B cell (primary cell): ENCODE results near the gene RIN2. TPM values are rescaled to one million over a fixed set of nuclear protein-coding genes. Genes with fewer than 3 reads are reported as not detected.

Experiments used
- ATAC-seq: fragments of 200-7000 bp; cut with Tn5 transposase; one replicate; pipeline ENCODE4 v1.10.0; 2021; ENCODE audit warnings: low read depth, mild to moderate bottlenecking, moderate number of reproducible peaks, moderate library complexity
- CTCF ChIA-PET: fragments of 350-600 bp; sonication (Branson Sonifier 250); formaldehyde crosslinking; loops from one replicate; lab custom pipeline; 2021; ENCODE audit warnings: antibody characterized with exemption, inconsistent platforms; lab: Charles Lee
- POLR2A ChIA-PET: fragments of 350-600 bp; sonication (Branson Sonifier 250); formaldehyde crosslinking; loops from one replicate; lab custom pipeline; 2021; ENCODE audit warnings: antibody characterized with exemption; lab: Charles Lee
- DNase-seq: peaks from one replicate; pipeline ENCODE4 v3.0.0; 2013
- H2AFZ ChIP-seq: 2 replicates; pipeline ENCODE4 v1.6.1; 2012; ENCODE audit warnings: mild to moderate bottlenecking, low read depth, low read length; ENCODE audit not compliant: insufficient read depth, poor library complexity, severe bottlenecking
- H3K27ac ChIP-seq, 2 donors: 1 replicate in 1 of 2; 2 replicates in 1 of 2; pipeline ENCODE4 v1.5.1; 2012 to 2013; ENCODE audit warnings: low read length in 2 of 2, mild to moderate bottlenecking in 2 of 2, moderate library complexity in 1 of 2
- H3K27me3 ChIP-seq, 4 experiments: fragments of 200-600 bp in 1 of 4; sonication (generic) in 1 of 4; replicated peaks in 1 of 4; 1 replicate in 2 of 4; 2 replicates in 2 of 4; pipeline versions ENCODE4 v1.6.1 to v1.7.0; 2013 to 2016; ENCODE audit warnings: low read length in 3 of 4, mild to moderate bottlenecking in 2 of 4, mixed read lengths in 1 of 4, moderate library complexity in 1 of 4; ENCODE audit not compliant: insufficient read depth in 4 of 4, control insufficient read depth in 3 of 4; ENCODE audit errors: control extremely low read depth in 1 of 4
- H3K36me3 ChIP-seq, 2 experiments: replicated peaks in 1 of 2; 1 replicate in 1 of 2; 2 replicates in 1 of 2; pipeline versions ENCODE4 v1.6.1 to v1.7.1; 2013; ENCODE audit warnings: low read length in 1 of 2; ENCODE audit not compliant: insufficient read depth in 2 of 2, control insufficient read depth in 1 of 2; ENCODE audit errors: control extremely low read depth in 1 of 2, extremely low read depth in 1 of 2
- H3K4me1 ChIP-seq, 2 donors: fragments of 200-600 bp in 1 of 2; sonication (generic) in 1 of 2; 1 replicate in 1 of 2; 2 replicates in 1 of 2; pipeline versions ENCODE4 v1.5.1 to v1.6.1; 2013 to 2017; ENCODE audit warnings: low read length in 2 of 2; ENCODE audit not compliant: control insufficient read depth in 2 of 2, insufficient read depth in 2 of 2
- H3K4me2 ChIP-seq: replicated peaks from 2 replicates; pipeline ENCODE3; 2012; ENCODE audit warnings: mild to moderate bottlenecking, low read depth, low read length; ENCODE audit not compliant: poor library complexity, severe bottlenecking
- H3K4me3 ChIP-seq, 5 experiments: fragments of 200-600 bp in 1 of 5; sonication (generic) in 1 of 5; 1 replicate in 3 of 5; 2 replicates in 2 of 5; pipeline versions ENCODE4 v1.5.1 to v1.7.0; 2011 to 2016; ENCODE audit warnings: low read length in 4 of 5, mild to moderate bottlenecking in 4 of 5, low read depth in 2 of 5, control low read depth in 1 of 5, moderate library complexity in 1 of 5; ENCODE audit not compliant: insufficient read depth in 1 of 5; ENCODE audit errors: control extremely low read depth in 1 of 5, extremely low read depth in 1 of 5
- H3K79me2 ChIP-seq: fragments of 200-600 bp; sonication (generic); one replicate; pipeline ENCODE4 v1.6.0; 2016; ENCODE audit warnings: low read length; ENCODE audit not compliant: control insufficient read depth, insufficient read depth
- H3K9ac ChIP-seq: fragments of 200-600 bp; sonication (generic); 2 replicates; pipeline ENCODE4 v1.6.1; 2017; ENCODE audit warnings: mild to moderate bottlenecking, low read length, moderate library complexity
- H3K9me3 ChIP-seq, 3 donors: one replicate each; pipeline versions ENCODE4 v1.6.1 to v1.7.1; 2013; ENCODE audit warnings: low read length in 2 of 3; ENCODE audit not compliant: control insufficient read depth in 2 of 3, insufficient read depth in 1 of 3; ENCODE audit errors: control extremely low read depth in 1 of 3
- H4K20me1 ChIP-seq: 2 replicates; pipeline ENCODE4 v1.6.0; 2012; ENCODE audit warnings: mild to moderate bottlenecking, low read length; ENCODE audit not compliant: insufficient read depth, control insufficient read depth, poor library complexity, severe bottlenecking
- H3K27ac Mint-ChIP-seq: one replicate; pipeline ENCODE4 v1.8.0; 2021; ENCODE audit warnings: mixed read lengths
- H3K27me3 Mint-ChIP-seq: one replicate; pipeline ENCODE4 v1.8.0; 2021; ENCODE audit warnings: mixed read lengths
- H3K4me1 Mint-ChIP-seq: one replicate; pipeline ENCODE4 v1.8.0; 2021; ENCODE audit warnings: mixed read lengths
- H3K4me3 Mint-ChIP-seq: one replicate; pipeline ENCODE4 v1.8.0; 2021; ENCODE audit warnings: mixed read lengths
- H3K9me3 Mint-ChIP-seq: one replicate; pipeline ENCODE4 v1.8.0; 2022; ENCODE audit warnings: mixed read lengths; ENCODE audit not compliant: insufficient read depth
- EZH2 ChIP-seq: IDR thresholded peaks from 2 replicates; pipeline ENCODE4 v1.6.1; 2012; ENCODE audit warnings: borderline replicate concordance, low read depth, mild to moderate bottlenecking, moderate library complexity, low read length; ENCODE audit not compliant: insufficient read depth, poor library complexity, severe bottlenecking
- WGBS: methylation state at CpG from one replicate; pipeline ENCODE4 v1.1.5; 2013; ENCODE audit warnings: missing lambda C conversion rate; ENCODE audit not compliant: insufficient coverage; 5-methylcytosine and 5-hydroxymethylcytosine counted together
- intact Hi-C: fragments of 100-400 bp; cut with micrococcal nuclease; formaldehyde crosslinking; loops from one replicate; pipeline ENCODE4 v1.10.0; 2022
- polyA plus RNA-seq: library from polyadenylated mRNA; depleted of rRNA; stranded (reverse); fragments of >200 nt; gene quantifications from 2 replicates; pipeline ENCODE4 v1.2.3, GENCODE V29; 2012
- total RNA-seq, 2 donors: library from RNA; stranded (reverse); fragments of 120-200 nt in 1 of 2; gene quantifications; 1 replicate in 1 of 2; 2 replicates in 1 of 2; pipeline versions ENCODE4 v1.2.3 to v1.2.4, GENCODE V29; 2013 to 2022
- TF ChIP-seq, protein P1 (sequence below): fragments of 200-600 bp; IDR thresholded peaks from one replicate; pipeline ENCODE4 v1.8.0; 2022; ENCODE audit warnings: antibody characterized with exemption, mild to moderate bottlenecking

RIN2 gene
- total and polyA plus RNA-seq, 2 donors (not counting 1 experiment from before 2014, with no cell fraction given) = 0.15 to 0.32 TPM

DNA sequence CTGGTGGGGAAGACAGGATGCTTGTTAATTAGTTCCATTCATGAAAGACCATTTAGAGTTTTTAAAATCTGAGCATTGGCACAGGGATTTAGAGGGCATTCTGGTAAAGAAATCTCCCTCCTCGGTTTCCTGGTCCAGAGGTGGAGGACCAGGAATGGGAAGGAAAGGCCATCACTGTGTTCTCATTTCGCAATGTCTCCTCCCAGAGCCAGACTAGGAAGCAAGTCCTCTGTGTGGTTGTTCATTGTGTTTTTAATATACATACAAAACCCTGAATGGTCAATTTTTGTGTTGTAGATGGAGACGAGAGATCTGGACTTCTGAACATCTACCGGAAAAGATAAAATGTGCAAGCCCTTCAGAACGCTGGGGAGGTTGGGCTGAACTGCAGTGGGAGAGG is 41.3 kb downstream of the RIN2 start:
- Mint-ChIP-seq H3K27me3 (no peaks in the 10 kb centered on the region), H3K27ac (no peak overlapping the region), H3K4me3 (no peak overlapping the region), H3K9me3 (no peaks in the 10 kb centered on the region), H3K4me1 (peaks cover 7% of the 10 kb centered on the region)
- no peaks in the 10 kb centered on the region for H4K20me1 ChIP-seq
- H3K79me2 ChIP-seq = no peaks in the 10 kb centered on the region
- CTCF ChIA-PET = interaction anchor here (1.5 kb wide), 1 partner anchor 29 kb away, joined by 6 read pairs; no protein-coding TSS in a partner anchor
- WGBS = 87% methylated on average over 3 of the region's 5 CpGs
- no peak overlapping the region for H2AFZ ChIP-seq
- ATAC-seq = no peak
- no peaks in the 10 kb centered on the region for H3K4me1 ChIP-seq
- H3K4me3 ChIP-seq = no peak overlapping the region
- POLR2A ChIA-PET = no interaction called here
- TF ChIP-seq, protein P1, sequence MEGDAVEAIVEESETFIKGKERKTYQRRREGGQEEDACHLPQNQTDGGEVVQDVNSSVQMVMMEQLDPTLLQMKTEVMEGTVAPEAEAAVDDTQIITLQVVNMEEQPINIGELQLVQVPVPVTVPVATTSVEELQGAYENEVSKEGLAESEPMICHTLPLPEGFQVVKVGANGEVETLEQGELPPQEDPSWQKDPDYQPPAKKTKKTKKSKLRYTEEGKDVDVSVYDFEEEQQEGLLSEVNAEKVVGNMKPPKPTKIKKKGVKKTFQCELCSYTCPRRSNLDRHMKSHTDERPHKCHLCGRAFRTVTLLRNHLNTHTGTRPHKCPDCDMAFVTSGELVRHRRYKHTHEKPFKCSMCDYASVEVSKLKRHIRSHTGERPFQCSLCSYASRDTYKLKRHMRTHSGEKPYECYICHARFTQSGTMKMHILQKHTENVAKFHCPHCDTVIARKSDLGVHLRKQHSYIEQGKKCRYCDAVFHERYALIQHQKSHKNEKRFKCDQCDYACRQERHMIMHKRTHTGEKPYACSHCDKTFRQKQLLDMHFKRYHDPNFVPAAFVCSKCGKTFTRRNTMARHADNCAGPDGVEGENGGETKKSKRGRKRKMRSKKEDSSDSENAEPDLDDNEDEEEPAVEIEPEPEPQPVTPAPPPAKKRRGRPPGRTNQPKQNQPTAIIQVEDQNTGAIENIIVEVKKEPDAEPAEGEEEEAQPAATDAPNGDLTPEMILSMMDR = no peak
- no peak for TF ChIP-seq EZH2
- no peak overlapping the region for H3K9ac ChIP-seq
- H3K27me3 ChIP-seq = no peaks in the 10 kb centered on the region
- no peak overlapping the region for H3K27ac ChIP-seq
- intact Hi-C loops = no loop called here
- no peaks in the 10 kb centered on the region for H3K36me3 ChIP-seq
- no peaks in the 10 kb centered on the region for H3K9me3 ChIP-seq
- H3K4me2 ChIP-seq = no peak overlapping the region
- no peak for DNase-seq

DNA sequence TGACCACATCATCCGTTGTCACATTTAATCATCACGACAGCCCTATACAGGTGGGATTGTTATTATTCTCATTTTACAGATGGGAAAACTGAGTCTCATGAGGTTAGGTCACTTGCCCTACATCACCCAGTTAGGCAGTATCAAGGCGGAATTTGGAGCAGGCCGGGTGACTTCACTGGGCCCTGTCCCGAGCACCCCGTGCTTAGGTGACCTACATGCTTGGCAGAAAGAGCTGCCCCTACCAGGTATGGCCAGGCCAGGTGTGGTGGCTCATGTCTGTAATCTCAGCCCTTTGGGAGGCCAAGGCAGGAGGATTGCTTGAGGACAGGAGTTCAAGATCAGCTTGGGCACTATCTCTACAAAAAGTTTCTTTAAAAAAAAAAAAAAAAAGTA is 44.0 kb downstream of the RIN2 start:
- Histone ChIP-seq H3K9me3 (no peaks in the 10 kb centered on the region), H3K27ac (no peak overlapping the region), H4K20me1 (no peaks in the 10 kb centered on the region), H3K4me2 (no peak overlapping the region), H2AFZ (no peak overlapping the region), H3K36me3 (no peaks in the 10 kb centered on the region), H3K27me3 (no peaks in the 10 kb centered on the region), H3K4me1 (peaks cover 8% of the 10 kb centered on the region in 2 donors), H3K79me2 (no peaks in the 10 kb centered on the region), H3K9ac (no peak overlapping the region), H3K4me3 (no peak overlapping the region)
- intact Hi-C loops = loop anchor here (1.0 to 2.0 kb wide), 2 partner anchors 114 to 173 kb away; no protein-coding TSS in a partner anchor
- no peak for TF ChIP-seq EZH2
- TF ChIP-seq, protein P1 = no peak
- Mint-ChIP-seq H3K4me3 (no peak overlapping the region), H3K27me3 (no peaks in the 10 kb centered on the region), H3K4me1 (peaks cover 11% of the 10 kb centered on the region), H3K9me3 (no peaks in the 10 kb centered on the region), H3K27ac (no peak overlapping the region)
- ChIA-PET POLR2A (no interaction called here), CTCF (interaction anchor here (0.7 to 3.7 kb wide), 5 partner anchors 13 to 117 kb away, joined by 3 to 28 read pairs (median 3); no protein-coding TSS in a partner anchor)
- ATAC-seq (no peak), DNase-seq (no peak)
- 100% methylated on average over 2 of the region's 6 CpGs for WGBS
